K562 (cell line): ENCODE results near the gene MKLN1.

Experiments used
- CHD1 ChIP-seq: fragments of 200-600 bp; sonication (generic); IDR thresholded peaks from one replicate; pipeline ENCODE4 v1.6.1; 2012; ENCODE audit warnings: mild to moderate bottlenecking, moderate library complexity, low read length, inconsistent platforms
- KLF16 ChIP-seq: IDR thresholded peaks from 2 replicates; pipeline ENCODE4 v1.6.1; 2016; ENCODE audit warnings: antibody characterized with exemption
- POLR2A ChIP-seq: fragments of 450-650 bp; conservative IDR thresholded peaks from 2 replicates; pipeline ENCODE4 v1.6.1; 2016
- TAF9B ChIP-seq: fragments of 450-650 bp; IDR thresholded peaks from 2 replicates; pipeline ENCODE4 v1.6.1; 2018; ENCODE audit warnings: mild to moderate bottlenecking; ENCODE audit not compliant: partially characterized antibody
- ZNF707 ChIP-seq: fragments of 250-450 bp; sonication (Bioruptor Pico); conservative IDR thresholded peaks from 2 replicates; pipeline ENCODE4 v1.8.0; 2022; ENCODE audit warnings: inconsistent platforms, mild to moderate bottlenecking, moderate library complexity
- TF ChIP-seq, protein P1 (sequence below): fragments of 200-400 bp; formaldehyde crosslinking; IDR thresholded peaks from 2 replicates; pipeline ENCODE4 v1.6.1; 2017; ENCODE audit warnings: mild to moderate bottlenecking, low read depth, low read length, moderate library complexity
- TF ChIP-seq, protein P2 (sequence below), 3 experiments: IDR thresholded peaks in 2 of 3; conservative IDR thresholded peaks in 1 of 3; 2 replicates each; pipeline ENCODE4 v1.5.1; 2011 to 2012; ENCODE audit warnings: low read length in 3 of 3, mild to moderate bottlenecking in 3 of 3, control low read depth in 2 of 3, improper control_type of control experiment in 1 of 3, inconsistent platforms in 1 of 3, low read depth in 1 of 3, mixed read lengths in 1 of 3, moderate library complexity in 1 of 3; ENCODE audit not compliant: insufficient read depth in 2 of 3

DNA sequence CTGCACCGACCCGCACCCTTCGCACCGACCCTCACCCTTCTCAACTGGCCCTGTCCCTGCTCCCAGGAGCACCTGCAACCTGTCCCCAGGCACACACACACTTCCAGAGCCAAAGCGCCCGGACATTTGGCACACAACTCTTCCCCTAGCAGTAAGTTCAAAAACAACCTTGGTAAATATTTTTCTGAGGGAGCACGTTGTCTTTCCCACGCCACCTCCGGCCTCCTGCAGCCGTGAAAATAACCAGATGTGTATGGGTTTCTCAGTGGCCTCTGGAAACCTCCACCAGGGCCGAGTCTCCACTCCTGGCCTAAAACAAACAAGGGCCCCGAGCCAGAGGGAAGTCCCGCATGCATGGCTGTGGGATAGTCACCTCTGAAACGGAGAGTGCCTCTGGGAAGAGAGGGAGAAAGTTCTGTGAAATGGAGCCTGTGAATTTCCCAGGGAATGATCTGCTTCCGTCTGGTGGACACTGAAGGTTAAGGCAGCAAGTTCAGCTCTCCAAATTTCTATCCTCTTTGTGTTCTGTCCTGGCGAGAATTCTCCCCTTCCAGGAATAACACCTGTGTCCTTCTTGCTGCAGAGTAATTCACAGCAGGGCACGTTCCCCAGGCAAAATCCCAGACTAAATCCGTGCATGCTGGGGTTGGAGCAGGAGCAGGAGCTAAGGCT lies 213.0 kb downstream of the MKLN1 start:
- TF ChIP-seq, protein P1, sequence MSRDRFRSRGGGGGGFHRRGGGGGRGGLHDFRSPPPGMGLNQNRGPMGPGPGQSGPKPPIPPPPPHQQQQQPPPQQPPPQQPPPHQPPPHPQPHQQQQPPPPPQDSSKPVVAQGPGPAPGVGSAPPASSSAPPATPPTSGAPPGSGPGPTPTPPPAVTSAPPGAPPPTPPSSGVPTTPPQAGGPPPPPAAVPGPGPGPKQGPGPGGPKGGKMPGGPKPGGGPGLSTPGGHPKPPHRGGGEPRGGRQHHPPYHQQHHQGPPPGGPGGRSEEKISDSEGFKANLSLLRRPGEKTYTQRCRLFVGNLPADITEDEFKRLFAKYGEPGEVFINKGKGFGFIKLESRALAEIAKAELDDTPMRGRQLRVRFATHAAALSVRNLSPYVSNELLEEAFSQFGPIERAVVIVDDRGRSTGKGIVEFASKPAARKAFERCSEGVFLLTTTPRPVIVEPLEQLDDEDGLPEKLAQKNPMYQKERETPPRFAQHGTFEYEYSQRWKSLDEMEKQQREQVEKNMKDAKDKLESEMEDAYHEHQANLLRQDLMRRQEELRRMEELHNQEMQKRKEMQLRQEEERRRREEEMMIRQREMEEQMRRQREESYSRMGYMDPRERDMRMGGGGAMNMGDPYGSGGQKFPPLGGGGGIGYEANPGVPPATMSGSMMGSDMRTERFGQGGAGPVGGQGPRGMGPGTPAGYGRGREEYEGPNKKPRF, result no peak
- TF ChIP-seq POLR2A, result no peak
- TF ChIP-seq KLF16, result no peak
- TF ChIP-seq TAF9B, result no peak
- TF ChIP-seq, protein P2, sequence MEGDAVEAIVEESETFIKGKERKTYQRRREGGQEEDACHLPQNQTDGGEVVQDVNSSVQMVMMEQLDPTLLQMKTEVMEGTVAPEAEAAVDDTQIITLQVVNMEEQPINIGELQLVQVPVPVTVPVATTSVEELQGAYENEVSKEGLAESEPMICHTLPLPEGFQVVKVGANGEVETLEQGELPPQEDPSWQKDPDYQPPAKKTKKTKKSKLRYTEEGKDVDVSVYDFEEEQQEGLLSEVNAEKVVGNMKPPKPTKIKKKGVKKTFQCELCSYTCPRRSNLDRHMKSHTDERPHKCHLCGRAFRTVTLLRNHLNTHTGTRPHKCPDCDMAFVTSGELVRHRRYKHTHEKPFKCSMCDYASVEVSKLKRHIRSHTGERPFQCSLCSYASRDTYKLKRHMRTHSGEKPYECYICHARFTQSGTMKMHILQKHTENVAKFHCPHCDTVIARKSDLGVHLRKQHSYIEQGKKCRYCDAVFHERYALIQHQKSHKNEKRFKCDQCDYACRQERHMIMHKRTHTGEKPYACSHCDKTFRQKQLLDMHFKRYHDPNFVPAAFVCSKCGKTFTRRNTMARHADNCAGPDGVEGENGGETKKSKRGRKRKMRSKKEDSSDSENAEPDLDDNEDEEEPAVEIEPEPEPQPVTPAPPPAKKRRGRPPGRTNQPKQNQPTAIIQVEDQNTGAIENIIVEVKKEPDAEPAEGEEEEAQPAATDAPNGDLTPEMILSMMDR (IDR thresholded peaks at IDR 0.05 in 2 of 3, conservative IDR thresholded peaks at IDR 0.05 in 1 of 3; ENCODE audit: insufficient read depth in 2 of 3, low read depth in 1 of 3, low read length in 3 of 3), result peak in 1 of 3 experiments; percentile 14; a peak in 1 of 6 replicates
- no peak for TF ChIP-seq ZNF707 (CRISPR knock-in tag)
- no peak for TF ChIP-seq CHD1
